NB4 (cell line): ENCODE measurements around the gene DNM1.

Experiments used
- DNase-seq: peaks from one replicate; pipeline ENCODE4 v3.0.0; 2010; ENCODE audit warnings: low read depth
- H3K4me3 ChIP-seq: one replicate; pipeline ENCODE4 v1.5.1; 2011; ENCODE audit warnings: mild to moderate bottlenecking, low read depth, low read length, moderate library complexity
- MYC ChIP-seq: IDR thresholded peaks from 2 replicates; pipeline ENCODE4 v1.6.1; 2011; ENCODE audit warnings: low read depth, low read length
- POLR2A ChIP-seq: IDR thresholded peaks from 2 replicates; pipeline ENCODE4 v1.6.1; 2011; ENCODE audit warnings: mild to moderate bottlenecking; ENCODE audit not compliant: insufficient read length; ENCODE audit errors: extremely low read depth
- TF ChIP-seq, protein P1 (sequence below): IDR thresholded peaks from one replicate; pipeline ENCODE4 v1.5.1; 2012; ENCODE audit warnings: low read depth, low read length
- TF ChIP-seq, protein P2 (sequence below): IDR thresholded peaks from 2 replicates; pipeline ENCODE4 v1.6.1; 2011; ENCODE audit warnings: low read depth, low read length

Gene DNM1

DNA sequence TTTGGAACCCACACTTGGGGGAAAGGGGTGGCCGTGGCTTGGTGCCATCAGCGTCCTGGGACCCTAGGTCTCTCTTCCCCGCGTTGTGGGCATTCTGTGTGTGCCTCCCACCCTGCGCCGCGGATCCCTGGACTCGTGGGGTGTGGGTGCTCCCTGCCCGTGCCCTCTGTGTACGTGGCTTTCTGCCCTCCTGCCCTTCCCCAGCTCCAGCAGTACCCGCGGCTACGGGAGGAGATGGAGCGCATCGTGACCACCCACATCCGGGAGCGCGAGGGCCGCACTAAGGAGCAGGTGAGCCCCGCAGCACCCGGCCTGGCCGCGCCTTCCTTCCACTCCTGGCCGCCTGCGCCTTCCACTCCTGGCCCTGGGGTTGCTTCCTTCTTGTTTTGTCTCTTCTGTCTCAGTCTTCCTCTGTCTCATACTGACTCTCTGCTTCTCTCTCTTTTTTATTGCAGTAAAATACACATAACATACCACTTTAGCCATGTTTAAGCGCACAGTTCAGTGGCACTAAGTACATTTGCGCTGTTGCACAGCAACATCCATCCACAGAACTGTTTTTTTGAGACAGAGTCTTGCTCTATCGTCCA is 30.7 kb downstream of the DNM1 start:
- no peak for DNase-seq
- H3K4me3 ChIP-seq, result no peak overlapping the region
- TF ChIP-seq POLR2A (no peak), MYC (no peak)
- TF ChIP-seq, protein P1, sequence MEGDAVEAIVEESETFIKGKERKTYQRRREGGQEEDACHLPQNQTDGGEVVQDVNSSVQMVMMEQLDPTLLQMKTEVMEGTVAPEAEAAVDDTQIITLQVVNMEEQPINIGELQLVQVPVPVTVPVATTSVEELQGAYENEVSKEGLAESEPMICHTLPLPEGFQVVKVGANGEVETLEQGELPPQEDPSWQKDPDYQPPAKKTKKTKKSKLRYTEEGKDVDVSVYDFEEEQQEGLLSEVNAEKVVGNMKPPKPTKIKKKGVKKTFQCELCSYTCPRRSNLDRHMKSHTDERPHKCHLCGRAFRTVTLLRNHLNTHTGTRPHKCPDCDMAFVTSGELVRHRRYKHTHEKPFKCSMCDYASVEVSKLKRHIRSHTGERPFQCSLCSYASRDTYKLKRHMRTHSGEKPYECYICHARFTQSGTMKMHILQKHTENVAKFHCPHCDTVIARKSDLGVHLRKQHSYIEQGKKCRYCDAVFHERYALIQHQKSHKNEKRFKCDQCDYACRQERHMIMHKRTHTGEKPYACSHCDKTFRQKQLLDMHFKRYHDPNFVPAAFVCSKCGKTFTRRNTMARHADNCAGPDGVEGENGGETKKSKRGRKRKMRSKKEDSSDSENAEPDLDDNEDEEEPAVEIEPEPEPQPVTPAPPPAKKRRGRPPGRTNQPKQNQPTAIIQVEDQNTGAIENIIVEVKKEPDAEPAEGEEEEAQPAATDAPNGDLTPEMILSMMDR, result no peak
- TF ChIP-seq, protein P2, sequence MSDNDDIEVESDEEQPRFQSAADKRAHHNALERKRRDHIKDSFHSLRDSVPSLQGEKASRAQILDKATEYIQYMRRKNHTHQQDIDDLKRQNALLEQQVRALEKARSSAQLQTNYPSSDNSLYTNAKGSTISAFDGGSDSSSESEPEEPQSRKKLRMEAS, result no peak

DNA sequence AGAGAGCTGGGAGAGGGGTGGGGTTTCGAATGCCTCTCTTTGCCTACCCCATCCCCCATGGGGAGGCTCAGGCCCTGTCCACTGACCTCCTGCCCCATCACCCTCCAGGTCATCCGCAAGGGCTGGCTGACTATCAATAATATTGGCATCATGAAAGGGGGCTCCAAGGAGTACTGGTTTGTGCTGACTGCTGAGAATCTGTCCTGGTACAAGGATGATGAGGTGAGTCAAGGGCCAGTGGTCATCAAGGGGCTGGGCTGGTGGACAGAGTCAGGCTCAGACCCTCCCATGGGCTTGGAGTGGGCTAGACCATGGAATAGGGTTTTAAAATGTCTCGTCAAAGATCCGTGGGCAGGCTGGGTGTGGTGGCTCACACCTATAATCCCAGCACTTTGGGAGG is 38.9 kb downstream of the DNM1 start:
- no peak overlapping the region for H3K4me3 ChIP-seq
- DNase-seq, result no peak
- TF ChIP-seq MYC (no peak), POLR2A (no peak)
- TF ChIP-seq, protein P1, result no peak
- TF ChIP-seq, protein P2, result no peak

DNA sequence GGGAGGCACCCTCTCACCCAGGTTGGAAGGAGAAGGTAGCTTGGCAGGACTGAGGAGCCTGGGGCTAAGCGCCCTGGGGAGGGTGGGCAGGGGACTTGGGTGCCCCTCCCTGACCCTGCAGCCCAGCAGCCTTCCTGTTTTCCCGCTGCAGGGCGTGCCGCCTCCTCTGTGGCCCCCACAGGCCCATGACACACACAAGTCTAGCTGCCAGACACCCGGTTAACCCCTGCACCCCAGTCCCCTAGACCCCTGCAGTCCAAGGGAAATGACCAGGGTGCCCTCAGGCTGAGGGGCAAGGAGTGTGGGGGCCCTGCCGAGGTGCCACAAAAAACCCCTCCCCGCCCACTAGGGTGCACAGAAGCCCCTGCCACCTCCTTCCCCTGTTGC is 39.6 kb downstream of the DNM1 start:
- DNase-seq, result no peak
- H3K4me3 ChIP-seq, result no peak overlapping the region
- TF ChIP-seq, protein P2, result no peak
- TF ChIP-seq, protein P1, result no peak
- no peak for TF ChIP-seq POLR2A
- TF ChIP-seq MYC, result no peak

DNA sequence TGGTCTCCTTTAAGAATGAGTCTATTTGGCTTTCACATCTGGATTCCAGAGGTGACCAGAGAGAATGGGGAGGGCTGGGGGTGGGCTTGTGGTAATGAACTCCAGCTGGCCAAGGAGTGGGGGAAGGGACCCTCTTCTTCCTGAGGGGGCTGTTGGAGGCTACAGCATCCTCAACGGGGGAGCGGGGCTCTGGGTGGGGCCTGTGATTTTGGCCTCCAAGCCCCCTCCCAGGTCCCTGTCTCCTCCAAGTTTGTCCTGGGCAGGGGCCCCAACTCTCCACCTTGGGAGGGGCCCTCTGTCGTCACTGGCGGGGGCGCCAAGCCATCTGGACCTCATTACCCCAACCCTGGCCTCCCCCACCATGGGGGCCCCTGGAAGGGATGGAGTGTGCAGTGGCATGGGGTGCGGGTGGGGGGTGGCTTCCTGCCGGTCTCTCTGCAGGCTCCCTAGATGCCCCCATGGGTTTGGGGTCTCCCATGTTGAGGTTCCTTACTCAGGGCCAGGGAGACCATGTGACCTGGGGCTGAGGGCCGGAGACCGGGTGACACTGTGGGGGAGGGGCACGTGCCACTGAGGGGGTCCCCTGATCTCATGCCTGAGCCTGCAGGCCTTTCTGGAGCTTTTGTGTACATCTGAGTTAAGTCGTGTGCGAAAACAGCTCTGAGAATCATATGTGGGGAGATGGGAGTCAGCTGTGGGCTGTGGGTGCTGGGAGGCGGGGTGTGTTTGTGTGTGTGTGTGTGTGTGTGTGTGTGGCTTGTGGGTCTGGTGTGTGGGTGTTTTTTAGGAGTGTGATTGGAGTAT is 40.2 kb downstream of the DNM1 start:
- no peak for DNase-seq
- TF ChIP-seq MYC, result no peak
- TF ChIP-seq, protein P2, result no peak
- H3K4me3 ChIP-seq, result no peak overlapping the region

DNA sequence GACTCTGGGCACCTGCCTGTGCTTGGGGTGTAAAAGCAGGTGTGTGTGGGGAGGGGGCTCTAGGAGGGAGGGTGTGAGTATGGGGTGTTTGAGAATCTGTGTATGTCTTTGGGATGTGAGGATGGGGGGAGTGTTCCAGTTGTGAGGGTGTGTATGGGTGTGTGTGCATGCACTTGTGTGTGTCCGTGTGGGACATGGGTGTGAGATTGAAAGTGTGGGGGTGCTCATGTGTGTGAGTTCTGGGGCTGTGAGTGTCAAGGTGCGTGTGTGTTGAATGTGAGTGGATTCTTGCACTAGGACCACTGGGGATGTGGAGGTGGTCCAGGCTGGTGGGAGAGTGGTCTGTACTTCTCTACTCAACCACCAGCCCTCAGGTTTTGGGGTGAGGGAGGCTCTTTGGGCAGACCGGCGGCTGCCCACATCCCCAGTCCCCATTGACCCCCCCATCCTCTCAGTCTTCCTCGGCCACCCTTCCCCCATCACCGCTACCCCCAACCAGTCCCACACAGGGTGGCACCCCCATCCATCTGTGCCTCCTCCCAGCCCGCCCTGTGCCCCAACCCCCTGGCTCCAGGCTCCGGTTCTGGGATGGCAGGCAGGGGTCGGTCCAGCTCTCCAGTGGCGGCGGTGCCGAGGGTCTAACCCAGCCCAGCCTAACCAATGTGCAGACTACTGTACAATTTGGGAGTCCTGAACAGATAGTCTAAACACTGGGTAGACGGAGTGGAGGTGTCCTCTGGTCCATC is 41.1 kb downstream of the DNM1 start:
- DNase-seq, result peak; percentile 30
- TF ChIP-seq, protein P2, result no peak
- TF ChIP-seq POLR2A, result no peak
- TF ChIP-seq, protein P1, result no peak
- no peak for TF ChIP-seq MYC
- peak overlapping the region; percentile 71 for H3K4me3 ChIP-seq

DNA sequence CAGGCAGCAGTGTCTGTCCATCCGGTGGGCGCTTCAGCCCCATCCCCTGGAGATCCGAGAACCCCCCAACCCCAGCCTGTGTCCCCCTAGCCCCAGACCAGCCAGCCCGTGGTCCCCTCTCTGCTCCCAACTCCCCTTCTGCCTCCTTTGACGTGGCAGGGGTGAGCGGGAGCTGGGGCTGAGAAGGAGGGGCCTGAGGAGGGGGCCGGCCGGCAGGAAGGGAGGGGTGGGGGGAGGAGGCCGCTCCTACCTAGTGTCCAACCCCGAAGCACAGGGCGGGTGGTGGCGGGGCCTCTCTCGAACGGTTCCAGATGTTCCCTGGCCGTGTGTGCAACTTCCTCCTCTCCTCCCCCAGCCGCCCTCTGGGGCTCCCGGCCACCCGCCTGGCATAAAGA is 41.7 kb downstream of the DNM1 start:
- TF ChIP-seq MYC (peak; percentile 65), POLR2A (peak; percentile 77)
- TF ChIP-seq, protein P1, result no peak
- TF ChIP-seq, protein P2, result peak; percentile 67; the same call in 1 of the 2 replicates
- DNase-seq, result peak; percentile 98
- peak overlapping the region; percentile 71 for H3K4me3 ChIP-seq
